ENCODE measurements around the gene DTNBP1. TPM values are rescaled to one million over a fixed set of nuclear protein-coding genes. Genes with fewer than 3 reads are reported as not detected.

The DTNBP1 gene
- polyA plus RNA-seq, 2 of the 4 experiments (the other 2 are of a cell fraction), result 8.4 to 8.7 TPM

DNA sequence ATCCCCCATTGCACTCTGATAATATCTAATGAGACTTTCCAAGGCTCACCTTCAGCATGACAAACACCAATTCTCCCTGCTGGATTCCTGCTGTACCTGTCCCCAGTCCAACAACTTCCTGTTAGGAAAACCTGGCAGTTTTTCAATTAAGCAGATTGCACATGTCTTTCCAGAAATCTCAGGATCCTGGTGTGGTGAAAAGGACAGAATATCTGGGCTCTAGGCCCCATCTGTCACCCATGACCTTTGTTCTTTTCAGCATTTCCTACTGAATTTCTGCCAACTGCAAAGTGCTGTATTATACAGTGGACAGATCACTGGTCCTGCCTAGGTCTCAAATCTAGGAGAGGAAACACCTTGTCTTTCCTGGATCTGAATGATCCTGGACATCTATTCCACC, 27.7 kb upstream of the DTNBP1 start:
- no peaks in the 10 kb centered on the region for H3K9me3 ChIP-seq
- no peak overlapping the region for H3K4me3 ChIP-seq
- DNase-seq (ENCODE audit: low read depth in 1 of 2, low spot score in 1 of 2), result no peak
- ChIA-PET POLR2A (no interaction called here), CTCF (interaction anchor here (1.4 to 2.4 kb wide), 2 partner anchors 12 to 519 kb away, joined by 4 to 16 read pairs; no protein-coding TSS in a partner anchor)
- H3K4me1 ChIP-seq, result no peaks in the 10 kb centered on the region; the same call in 2 of the 3 replicates
- H3K27ac ChIP-seq, result no peak overlapping the region
- H3K4me2 ChIP-seq, result no peak overlapping the region; the same call in 2 of the 3 replicates
- ATAC-seq, result no peak
- TF ChIP-seq ZSCAN20 (CRISPR knock-in tag; IDR thresholded peaks at IDR 0.05) (no peak), TP53 (CRISPR knock-in tag; IDR thresholded peaks at IDR 0.05) (no peak), HOXB5 (CRISPR knock-in tag; IDR thresholded peaks at IDR 0.05) (no peak), RARB (CRISPR knock-in tag; IDR thresholded peaks at IDR 0.05) (no peak)
- no peak for FAIRE-seq

DNA sequence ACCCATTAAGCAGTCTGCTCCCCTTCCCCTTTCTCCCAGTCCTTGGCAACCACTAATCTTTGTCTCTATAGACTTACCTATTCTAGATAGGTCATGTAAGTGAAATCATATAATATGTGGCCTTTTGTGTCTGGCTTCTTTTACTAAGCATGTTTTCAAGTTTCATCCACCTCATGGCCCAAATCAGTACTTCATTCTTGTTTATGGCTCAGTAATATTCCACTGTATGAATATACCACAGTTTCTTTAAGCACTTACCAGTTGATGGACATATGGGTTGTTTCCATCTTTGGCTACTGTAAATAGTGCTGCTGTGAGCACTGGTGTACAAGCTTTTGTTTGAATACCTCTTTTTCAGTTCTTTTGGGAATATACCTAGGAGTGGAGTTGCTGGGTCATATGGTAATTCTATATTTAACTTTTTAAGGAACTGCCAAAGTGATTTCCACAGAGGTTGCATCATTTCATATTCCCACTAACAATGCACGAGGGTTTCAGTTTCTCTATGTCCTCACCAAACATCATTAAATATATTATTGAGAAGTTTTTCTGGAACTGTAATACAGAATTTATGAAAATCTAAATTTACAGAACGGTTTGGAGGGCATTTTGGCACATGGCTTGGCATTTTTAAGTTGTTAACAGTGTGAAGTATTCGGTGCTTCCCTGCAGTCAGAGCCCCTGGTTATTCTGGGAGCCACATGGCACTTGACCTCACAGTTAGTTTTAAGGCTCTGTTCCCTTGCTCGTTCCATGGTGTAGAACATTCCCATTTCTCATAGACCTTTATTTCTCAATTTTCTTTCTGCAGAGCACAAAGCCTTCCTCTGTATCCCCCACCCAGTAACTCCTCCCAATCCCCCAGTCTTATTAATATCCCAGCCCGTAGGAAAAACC, 27.0 kb upstream of the DTNBP1 start:
- H3K4me1 ChIP-seq, result no peaks in the 10 kb centered on the region; the same call in 2 of the 3 replicates
- 44% methylated on average over 5 of the region's 5 CpGs for WGBS (ENCODE audit: missing lambda C conversion rate)
- H3K4me3 ChIP-seq, result no peak overlapping the region
- TF ChIP-seq SREBF2 (IDR thresholded peaks at IDR 0.05), result no peak
- no peak for TF ChIP-seq RAD21 (conservative IDR thresholded peaks at IDR 0.05 in 1 of 2, IDR thresholded peaks at IDR 0.05 in 1 of 2)
- TF ChIP-seq, protein P1, sequence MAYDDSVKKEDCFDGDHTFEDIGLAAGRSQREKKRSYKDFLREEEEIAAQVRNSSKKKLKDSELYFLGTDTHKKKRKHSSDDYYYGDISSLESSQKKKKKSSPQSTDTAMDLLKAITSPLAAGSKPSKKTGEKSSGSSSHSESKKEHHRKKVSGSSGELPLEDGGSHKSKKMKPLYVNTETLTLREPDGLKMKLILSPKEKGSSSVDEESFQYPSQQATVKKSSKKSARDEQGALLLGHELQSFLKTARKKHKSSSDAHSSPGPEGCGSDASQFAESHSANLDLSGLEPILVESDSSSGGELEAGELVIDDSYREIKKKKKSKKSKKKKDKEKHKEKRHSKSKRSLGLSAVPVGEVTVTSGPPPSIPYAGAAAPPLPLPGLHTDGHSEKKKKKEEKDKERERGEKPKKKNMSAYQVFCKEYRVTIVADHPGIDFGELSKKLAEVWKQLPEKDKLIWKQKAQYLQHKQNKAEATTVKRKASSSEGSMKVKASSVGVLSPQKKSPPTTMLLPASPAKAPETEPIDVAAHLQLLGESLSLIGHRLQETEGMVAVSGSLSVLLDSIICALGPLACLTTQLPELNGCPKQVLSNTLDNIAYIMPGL (CRISPR knock-in tag; IDR thresholded peaks at IDR 0.05; ENCODE audit: borderline replicate concordance), result no peak
- TF ChIP-seq SMC3 (IDR thresholded peaks at IDR 0.05), result no peak
- no peak for TF ChIP-seq RNF2 (IDR thresholded peaks at IDR 0.05; ENCODE audit: borderline replicate concordance, low read depth)
- no peak for TF ChIP-seq NPAS2 (CRISPR knock-in tag; IDR thresholded peaks at IDR 0.05; ENCODE audit: borderline replicate concordance)
- no peak for TF ChIP-seq JUNB (IDR thresholded peaks at IDR 0.05)
- TF ChIP-seq, protein P2, sequence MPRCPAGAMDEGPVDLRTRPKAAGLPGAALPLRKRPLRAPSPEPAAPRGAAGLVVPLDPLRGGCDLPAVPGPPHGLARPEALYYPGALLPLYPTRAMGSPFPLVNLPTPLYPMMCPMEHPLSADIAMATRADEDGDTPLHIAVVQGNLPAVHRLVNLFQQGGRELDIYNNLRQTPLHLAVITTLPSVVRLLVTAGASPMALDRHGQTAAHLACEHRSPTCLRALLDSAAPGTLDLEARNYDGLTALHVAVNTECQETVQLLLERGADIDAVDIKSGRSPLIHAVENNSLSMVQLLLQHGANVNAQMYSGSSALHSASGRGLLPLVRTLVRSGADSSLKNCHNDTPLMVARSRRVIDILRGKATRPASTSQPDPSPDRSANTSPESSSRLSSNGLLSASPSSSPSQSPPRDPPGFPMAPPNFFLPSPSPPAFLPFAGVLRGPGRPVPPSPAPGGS (IDR thresholded peaks at IDR 0.05), result no peak
- no peak for TF ChIP-seq TP53 (CRISPR knock-in tag; IDR thresholded peaks at IDR 0.05)
- TF ChIP-seq EHMT2 (IDR thresholded peaks at IDR 0.05; ENCODE audit: low read depth), result no peak
- TF ChIP-seq, protein P3, sequence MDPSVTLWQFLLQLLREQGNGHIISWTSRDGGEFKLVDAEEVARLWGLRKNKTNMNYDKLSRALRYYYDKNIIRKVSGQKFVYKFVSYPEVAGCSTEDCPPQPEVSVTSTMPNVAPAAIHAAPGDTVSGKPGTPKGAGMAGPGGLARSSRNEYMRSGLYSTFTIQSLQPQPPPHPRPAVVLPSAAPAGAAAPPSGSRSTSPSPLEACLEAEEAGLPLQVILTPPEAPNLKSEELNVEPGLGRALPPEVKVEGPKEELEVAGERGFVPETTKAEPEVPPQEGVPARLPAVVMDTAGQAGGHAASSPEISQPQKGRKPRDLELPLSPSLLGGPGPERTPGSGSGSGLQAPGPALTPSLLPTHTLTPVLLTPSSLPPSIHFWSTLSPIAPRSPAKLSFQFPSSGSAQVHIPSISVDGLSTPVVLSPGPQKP (IDR thresholded peaks at IDR 0.05; ENCODE audit: low read depth, low read length), result no peak
- TF ChIP-seq HOXA7 (CRISPR knock-in tag; IDR thresholded peaks at IDR 0.05), result no peak
- no peak for TF ChIP-seq HOXB5 (CRISPR knock-in tag; IDR thresholded peaks at IDR 0.05)
- TF ChIP-seq, protein P4, sequence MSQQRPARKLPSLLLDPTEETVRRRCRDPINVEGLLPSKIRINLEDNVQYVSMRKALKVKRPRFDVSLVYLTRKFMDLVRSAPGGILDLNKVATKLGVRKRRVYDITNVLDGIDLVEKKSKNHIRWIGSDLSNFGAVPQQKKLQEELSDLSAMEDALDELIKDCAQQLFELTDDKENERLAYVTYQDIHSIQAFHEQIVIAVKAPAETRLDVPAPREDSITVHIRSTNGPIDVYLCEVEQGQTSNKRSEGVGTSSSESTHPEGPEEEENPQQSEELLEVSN (IDR thresholded peaks at IDR 0.05; ENCODE audit: borderline replicate concordance, low read depth), result no peak
- DNase-seq (ENCODE audit: low read depth in 1 of 2, low spot score in 1 of 2), result no peak
- ChIA-PET CTCF (interaction anchor here (1.1 kb wide), 2 partner anchors 515 to 552 kb away, joined by 3 read pairs; no protein-coding TSS in a partner anchor), POLR2A (no interaction called here)
- no peak for ATAC-seq
- no peak overlapping the region for H3K27ac ChIP-seq
- no peak overlapping the region for H3K4me2 ChIP-seq
- H3K9me3 ChIP-seq, result no peaks in the 10 kb centered on the region
- FAIRE-seq, result no peak
